Left ventricle myocardium inferior (tissue), 1 donor: Measurements from ENCODE around the gene ARHGAP44. TPM values are rescaled to one million over a fixed set of nuclear protein-coding genes. Genes with fewer than 3 reads are reported as not detected.
A peak's percentile ranks its signal among the peaks of the same experiment; 100 is the strongest.

Experiments used
- DNase-seq: peaks from one replicate; pipeline ENCODE4 v3.0.0-alpha.2; 2020
- H3K27ac ChIP-seq: fragments of 200-600 bp; replicated peaks from 2 replicates; pipeline ENCODE4 v1.8.0; 2021
- H3K27me3 ChIP-seq: fragments of 200-600 bp; 2 replicates; pipeline ENCODE4 v1.8.0; 2021; ENCODE audit warnings: low read depth
- H3K36me3 ChIP-seq: fragments of 200-600 bp; 2 replicates; pipeline ENCODE4 v1.8.0; 2021
- H3K4me1 ChIP-seq: fragments of 200-600 bp; 2 replicates; pipeline ENCODE4 v1.8.0; 2021
- H3K4me3 ChIP-seq: fragments of 200-600 bp; 2 replicates; pipeline ENCODE4 v1.8.0; 2021; ENCODE audit warnings: mild to moderate bottlenecking, moderate library complexity
- H3K9me3 ChIP-seq: fragments of 200-600 bp; replicated peaks from 2 replicates; pipeline ENCODE4 v1.8.0; 2021
- intact Hi-C: fragments of 100-400 bp; cut with micrococcal nuclease; formaldehyde crosslinking; loops from one replicate; pipeline ENCODE4 v1.11.0; 2022
- total RNA-seq: library from RNA; stranded (reverse); fragmentation: NEBNext Ultra II Directional; extraction: Animal tissue kit (Norgen Biotek cat#: 25700); gene quantifications from one replicate; pipeline ENCODE4 v1.2.1, GENCODE V29; 2021
- TF ChIP-seq, protein P1 (sequence below): fragments of 200-600 bp; IDR thresholded peaks from 2 replicates; pipeline ENCODE4 v1.8.0; 2021; ENCODE audit warnings: antibody characterized with exemption, mild to moderate bottlenecking, borderline replicate concordance
- donor health status: DM: no; HTN: yes; CAD: no; lungs with severe emphysema.

The ARHGAP44 gene
- total RNA-seq, 1 donor from 2014 or later: 7.2 TPM

DNA sequence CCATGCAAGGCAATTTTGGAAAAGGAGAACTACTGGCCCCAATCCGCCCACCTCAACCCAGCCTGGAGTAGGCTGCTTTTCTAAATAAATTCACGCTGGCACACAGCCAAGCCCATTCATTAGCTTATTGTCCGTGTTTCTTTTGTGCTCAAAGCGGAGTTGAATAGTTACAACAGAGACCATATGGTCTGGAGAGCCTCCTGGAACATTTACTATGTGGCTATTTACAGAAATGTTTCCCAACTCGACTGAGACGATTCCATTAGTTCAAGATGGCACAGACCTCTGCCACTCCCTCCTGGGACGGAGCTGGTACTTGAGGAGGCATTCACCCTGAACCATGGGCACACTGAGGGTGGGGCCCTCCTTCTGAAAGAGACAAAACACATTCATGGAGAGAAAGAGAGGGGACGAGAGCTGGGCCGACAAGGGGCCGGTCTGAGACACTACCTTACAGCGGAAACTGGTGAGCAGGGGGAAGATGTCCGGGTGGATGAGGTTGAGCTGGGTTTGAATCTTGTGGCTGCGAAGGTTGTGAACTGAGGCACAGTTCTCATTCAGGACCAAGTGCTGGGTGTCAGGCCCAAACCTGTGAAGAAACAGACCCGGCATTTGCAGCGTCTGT lies 212.8 kb downstream of the ARHGAP44 start:
- TF ChIP-seq, protein P1, sequence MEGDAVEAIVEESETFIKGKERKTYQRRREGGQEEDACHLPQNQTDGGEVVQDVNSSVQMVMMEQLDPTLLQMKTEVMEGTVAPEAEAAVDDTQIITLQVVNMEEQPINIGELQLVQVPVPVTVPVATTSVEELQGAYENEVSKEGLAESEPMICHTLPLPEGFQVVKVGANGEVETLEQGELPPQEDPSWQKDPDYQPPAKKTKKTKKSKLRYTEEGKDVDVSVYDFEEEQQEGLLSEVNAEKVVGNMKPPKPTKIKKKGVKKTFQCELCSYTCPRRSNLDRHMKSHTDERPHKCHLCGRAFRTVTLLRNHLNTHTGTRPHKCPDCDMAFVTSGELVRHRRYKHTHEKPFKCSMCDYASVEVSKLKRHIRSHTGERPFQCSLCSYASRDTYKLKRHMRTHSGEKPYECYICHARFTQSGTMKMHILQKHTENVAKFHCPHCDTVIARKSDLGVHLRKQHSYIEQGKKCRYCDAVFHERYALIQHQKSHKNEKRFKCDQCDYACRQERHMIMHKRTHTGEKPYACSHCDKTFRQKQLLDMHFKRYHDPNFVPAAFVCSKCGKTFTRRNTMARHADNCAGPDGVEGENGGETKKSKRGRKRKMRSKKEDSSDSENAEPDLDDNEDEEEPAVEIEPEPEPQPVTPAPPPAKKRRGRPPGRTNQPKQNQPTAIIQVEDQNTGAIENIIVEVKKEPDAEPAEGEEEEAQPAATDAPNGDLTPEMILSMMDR: no peak
- no peak for DNase-seq
- Histone ChIP-seq H3K27ac (no peak overlapping the region), H3K4me3 (no peak overlapping the region), H3K9me3 (no peaks in the 10 kb centered on the region), H3K36me3 (peaks cover 99% of the 10 kb centered on the region), H3K27me3 (no peaks in the 10 kb centered on the region), H3K4me1 (peaks cover 8% of the 10 kb centered on the region)
- intact Hi-C loops: no loop called here

DNA sequence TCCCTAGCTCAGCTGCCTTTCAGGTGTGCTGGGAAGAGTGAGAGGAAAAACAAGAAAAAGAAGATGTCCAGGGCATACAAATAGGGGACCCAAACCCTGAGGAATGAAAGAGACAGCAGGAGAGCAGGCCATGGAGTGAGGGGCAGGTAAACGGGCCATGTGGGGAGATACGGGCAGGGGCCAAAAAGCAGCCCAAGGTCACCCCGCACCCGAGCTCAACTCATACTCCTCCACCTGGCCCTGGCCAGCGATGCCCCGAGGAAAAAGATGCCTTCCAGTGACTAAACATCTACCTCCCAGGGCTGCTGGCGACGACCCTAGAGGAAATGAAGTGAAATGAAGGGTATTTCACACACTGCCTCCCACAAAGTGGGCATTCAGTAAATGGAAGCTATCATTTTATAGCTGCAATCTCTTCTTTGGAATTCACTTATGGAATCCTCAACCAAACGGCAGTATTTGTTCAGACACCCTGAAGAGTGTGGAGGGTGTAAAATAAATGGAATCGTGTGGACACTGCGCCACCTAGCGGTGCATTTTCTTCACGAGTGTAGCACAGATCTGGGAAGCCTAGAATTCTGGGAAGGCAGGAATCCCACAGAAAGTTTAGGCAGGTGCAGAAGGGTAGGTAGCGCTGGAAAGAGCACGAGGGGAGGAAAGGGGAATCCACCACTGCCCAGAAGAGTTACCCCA lies 213.6 kb downstream of the ARHGAP44 start:
- intact Hi-C loops: no loop called here
- no peak overlapping the region for H3K27ac ChIP-seq
- no peaks in the 10 kb centered on the region for H3K9me3 ChIP-seq
- H3K27me3 ChIP-seq: no peaks in the 10 kb centered on the region
- peaks cover 8% of the 10 kb centered on the region for H3K4me1 ChIP-seq
- TF ChIP-seq, protein P1: peak; percentile 87
- peaks cover 99% of the 10 kb centered on the region for H3K36me3 ChIP-seq
- H3K4me3 ChIP-seq: no peak overlapping the region
- DNase-seq: peak; percentile 80

DNA sequence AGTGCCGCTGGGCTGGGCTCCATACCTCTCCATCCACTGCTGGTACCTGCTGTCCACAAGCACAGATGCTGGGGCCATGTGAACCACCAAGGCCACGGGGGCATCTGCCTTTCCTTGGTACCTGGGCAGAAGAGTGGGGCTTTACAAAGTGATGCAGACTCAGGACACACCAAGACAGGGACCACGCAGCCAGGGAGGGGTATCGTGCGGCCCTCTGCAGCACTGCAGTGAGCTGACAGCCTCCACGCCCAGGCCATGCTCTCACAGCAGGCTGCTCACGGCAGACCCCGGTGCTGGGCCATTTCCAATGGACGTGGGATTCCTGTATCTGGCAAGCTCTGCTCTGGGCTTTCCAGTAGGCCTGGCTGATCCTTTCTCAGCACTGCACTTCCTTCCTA lies 214.2 kb downstream of the ARHGAP44 start:
- intact Hi-C loops: no loop called here
- Histone ChIP-seq H3K4me1 (peaks cover 8% of the 10 kb centered on the region), H3K36me3 (peaks cover 99% of the 10 kb centered on the region), H3K4me3 (no peak overlapping the region), H3K9me3 (no peaks in the 10 kb centered on the region), H3K27ac (no peak overlapping the region), H3K27me3 (no peaks in the 10 kb centered on the region)
- no peak for DNase-seq
- TF ChIP-seq, protein P1: peak; percentile 6

DNA sequence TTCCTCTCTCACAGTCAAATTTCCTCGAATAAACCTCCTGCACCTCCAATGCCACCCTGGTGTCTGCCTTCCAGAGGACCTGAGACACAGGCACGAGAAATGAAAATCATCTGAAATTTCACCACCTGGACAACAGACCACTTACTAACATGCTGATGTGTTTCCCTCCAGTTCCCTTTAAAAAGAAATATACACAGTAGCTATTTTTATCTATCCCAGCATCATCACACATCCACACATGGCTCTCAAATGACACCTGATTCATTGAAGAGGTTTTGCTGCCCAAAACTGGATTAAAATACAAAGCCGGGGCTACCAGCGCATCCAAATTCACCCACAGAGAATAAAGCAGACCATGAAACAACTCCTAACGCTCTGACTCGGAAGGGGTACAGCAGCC lies 214.6 kb downstream of the ARHGAP44 start:
- Histone ChIP-seq H3K4me1 (peaks cover 8% of the 10 kb centered on the region), H3K27ac (no peak overlapping the region), H3K36me3 (peaks cover 99% of the 10 kb centered on the region), H3K9me3 (no peaks in the 10 kb centered on the region), H3K4me3 (no peak overlapping the region), H3K27me3 (no peaks in the 10 kb centered on the region)
- intact Hi-C loops: no loop called here
- TF ChIP-seq, protein P1: no peak
- no peak for DNase-seq

DNA sequence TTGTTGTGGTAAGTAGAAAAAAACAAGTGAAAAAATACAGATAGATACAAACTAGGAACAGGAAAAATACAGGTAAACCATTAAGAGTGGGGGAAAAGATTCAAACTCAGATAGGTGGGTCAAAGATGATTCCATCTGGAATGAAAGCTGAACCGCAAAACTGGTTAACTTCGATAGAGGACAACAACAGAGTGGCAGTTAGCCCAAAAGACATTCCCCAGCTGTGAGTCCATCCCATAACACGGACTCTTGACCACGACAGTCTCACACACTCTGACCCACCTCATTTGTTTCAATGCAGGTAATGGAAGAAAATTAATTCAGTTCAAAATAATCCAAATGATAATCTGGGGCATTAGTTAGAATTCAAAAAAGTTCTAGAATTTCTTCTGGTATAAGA lies 215.0 kb downstream of the ARHGAP44 start:
- peaks cover 99% of the 10 kb centered on the region for H3K36me3 ChIP-seq
- no peak for DNase-seq
- no peaks in the 10 kb centered on the region for H3K27me3 ChIP-seq
- H3K4me3 ChIP-seq: no peak overlapping the region
- H3K27ac ChIP-seq: no peak overlapping the region
- intact Hi-C loops: no loop called here
- TF ChIP-seq, protein P1: no peak
- no peaks in the 10 kb centered on the region for H3K9me3 ChIP-seq
- H3K4me1 ChIP-seq: peaks cover 8% of the 10 kb centered on the region
